ENCODE data around the gene PITPNC1. TPM values are rescaled to one million over a fixed set of nuclear protein-coding genes. Genes with fewer than 3 reads are reported as not detected.
"Not testable (repeated sequence)": the region's sequence is repeated elsewhere in the genome, so short reads cannot be mapped to it uniquely, and the experiment has no call there.

Gene PITPNC1
- total and polyA plus RNA-seq, 2 experiments from 2014 or later, result 5.8 to 7.3 TPM

GRCh38 chr17:67403065-67403464 is 26.0 kb downstream of the PITPNC1 start:
- Histone ChIP-seq H3K4me1 (ENCODE audit: insufficient read depth) (no peaks in the 10 kb centered on the region), H4K20me1 (ENCODE audit: insufficient read depth) (no peaks in the 10 kb centered on the region), H3K4me3 (no peak overlapping the region), H3K27ac (no peak overlapping the region), H3F3A (ENCODE audit: insufficient read depth) (no peaks in the 10 kb centered on the region), H3K9ac (no peak overlapping the region), H3K36me3 (ENCODE audit: low read depth) (no peaks in the 10 kb centered on the region), H3K9me2 (ENCODE audit: insufficient read depth) (no peaks in the 10 kb centered on the region), H3K27me3 (replicated peaks; ENCODE audit: insufficient read depth) (no peaks in the 10 kb centered on the region), H3K9me3 (ENCODE audit: low read depth) (no peaks in the 10 kb centered on the region), H3K79me2 (ENCODE audit: insufficient read depth) (peaks cover 95% of the 10 kb centered on the region), H3K4me2 (ENCODE audit: unreplicated experiment) (no peak overlapping the region), H2AFZ (no peak overlapping the region)
- no peak for DNase-seq
- 91 to 96% methylated on average over 2 of the region's 2 CpGs for WGBS, 2 experiments (ENCODE audit: low coverage in 1 of 2, low lambda C conversion rate in 2 of 2, missing lambda C conversion rate in 2 of 2)
- in situ Hi-C loops (cut with MboI), result no loop called here
- no peak for TF ChIP-seq EZH2 (IDR thresholded peaks at IDR 0.05; ENCODE audit: insufficient read depth, poor library complexity, severe bottlenecking)
- TF ChIP-seq EZH2phosphoT487 (IDR thresholded peaks at IDR 0.05; ENCODE audit: insufficient read depth, low read depth), result no peak

- H3K9ac ChIP-seq, result no peak overlapping the region
- H3K4me2 ChIP-seq (ENCODE audit: unreplicated experiment), result no peak overlapping the region
- no peak overlapping the region for H3K4me3 ChIP-seq
- H3K9me2 ChIP-seq (ENCODE audit: insufficient read depth), result no peaks in the 10 kb centered on the region
- H3K9me3 ChIP-seq (ENCODE audit: low read depth), result no peaks in the 10 kb centered on the region
- H3F3A ChIP-seq (ENCODE audit: insufficient read depth), result no peaks in the 10 kb centered on the region
- H3K4me1 ChIP-seq (ENCODE audit: insufficient read depth), result no peaks in the 10 kb centered on the region
- peaks cover 95% of the 10 kb centered on the region for H3K79me2 ChIP-seq (ENCODE audit: insufficient read depth)
- H3K27me3 ChIP-seq (replicated peaks; ENCODE audit: insufficient read depth), result no peaks in the 10 kb centered on the region
- H2AFZ ChIP-seq, result no peak overlapping the region
- H3K36me3 ChIP-seq (ENCODE audit: low read depth), result no peaks in the 10 kb centered on the region
- in situ Hi-C loops (cut with MboI), result no loop called here
- 84 to 85% methylated on average over 6 of the region's 6 CpGs for WGBS, 2 experiments (ENCODE audit: low coverage in 1 of 2, low lambda C conversion rate in 2 of 2, missing lambda C conversion rate in 2 of 2)
- no peak for TF ChIP-seq EZH2 (IDR thresholded peaks at IDR 0.05; ENCODE audit: insufficient read depth, poor library complexity, severe bottlenecking)
- no peak for TF ChIP-seq EZH2phosphoT487 (IDR thresholded peaks at IDR 0.05; ENCODE audit: insufficient read depth, low read depth)
- no peak overlapping the region for H3K27ac ChIP-seq
- H4K20me1 ChIP-seq (ENCODE audit: insufficient read depth), result no peaks in the 10 kb centered on the region
- no peak for DNase-seq
Measured at GRCh38 chr17:67403483-67403882, 26.4 kb downstream of the PITPNC1 start.

- DNase-seq; H3K4me2 ChIP-seq (ENCODE audit: unreplicated experiment); H3K4me3 ChIP-seq; H3K9me2 ChIP-seq (ENCODE audit: insufficient read depth); H2AFZ ChIP-seq; H4K20me1 ChIP-seq (ENCODE audit: insufficient read depth); H3K27me3 ChIP-seq (replicated peaks; ENCODE audit: insufficient read depth); H3K4me1 ChIP-seq (ENCODE audit: insufficient read depth); H3F3A ChIP-seq (ENCODE audit: insufficient read depth); H3K36me3 ChIP-seq (ENCODE audit: low read depth); in situ Hi-C loops (cut with MboI); H3K27ac ChIP-seq; H3K9ac ChIP-seq; H3K9me3 ChIP-seq (ENCODE audit: low read depth): not testable (repeated sequence)
- 87 to 89% methylated on average over 3 of the region's 3 CpGs for WGBS, 2 experiments (ENCODE audit: low coverage in 1 of 2, low lambda C conversion rate in 2 of 2, missing lambda C conversion rate in 2 of 2)
- H3K79me2 ChIP-seq (ENCODE audit: insufficient read depth), result peaks cover 95% of the 10 kb centered on the region
Measured at GRCh38 chr17:67408455-67408830, 31.4 kb downstream of the PITPNC1 start.

- in situ Hi-C loops (cut with MboI), result no loop called here
- H3K9me2 ChIP-seq (ENCODE audit: insufficient read depth), result no peaks in the 10 kb centered on the region
- no peaks in the 10 kb centered on the region for H3K27me3 ChIP-seq (replicated peaks; ENCODE audit: insufficient read depth)
- H3K27ac ChIP-seq, result no peak overlapping the region
- H3K79me2 ChIP-seq (ENCODE audit: insufficient read depth), result peaks cover 94% of the 10 kb centered on the region
- no peak overlapping the region for H3K9ac ChIP-seq
- DNase-seq, result no peak
- no peak overlapping the region for H3K4me3 ChIP-seq
- no peak overlapping the region for H3K4me2 ChIP-seq (ENCODE audit: unreplicated experiment)
- H3K9me3 ChIP-seq (ENCODE audit: low read depth), result no peaks in the 10 kb centered on the region
- H3K36me3 ChIP-seq (ENCODE audit: low read depth), result no peaks in the 10 kb centered on the region
- H3F3A ChIP-seq (ENCODE audit: insufficient read depth), result no peaks in the 10 kb centered on the region; the same call in 1 of the 2 replicates
- H4K20me1 ChIP-seq (ENCODE audit: insufficient read depth), result no peaks in the 10 kb centered on the region
- 81 to 85% methylated on average over 4 of the region's 4 CpGs for WGBS, 2 experiments (ENCODE audit: low coverage in 1 of 2, low lambda C conversion rate in 2 of 2, missing lambda C conversion rate in 2 of 2)
- no peak for TF ChIP-seq EZH2phosphoT487 (IDR thresholded peaks at IDR 0.05; ENCODE audit: insufficient read depth, low read depth)
- no peak for TF ChIP-seq EZH2 (IDR thresholded peaks at IDR 0.05; ENCODE audit: insufficient read depth, poor library complexity, severe bottlenecking)
- H3K4me1 ChIP-seq (ENCODE audit: insufficient read depth), result no peaks in the 10 kb centered on the region
- no peak overlapping the region for H2AFZ ChIP-seq
Measured at GRCh38 chr17:67411397-67411796, 34.3 kb downstream of the PITPNC1 start.

GRCh38 chr17:67412032-67412431 is 35.0 kb downstream of the PITPNC1 start:
- no peaks in the 10 kb centered on the region; the same call in 1 of the 2 replicates for H3F3A ChIP-seq (ENCODE audit: insufficient read depth)
- WGBS, 2 experiments (ENCODE audit: low coverage in 1 of 2, low lambda C conversion rate in 2 of 2, missing lambda C conversion rate in 2 of 2), result 69 to 75% methylated on average over 4 of the region's 4 CpGs
- H3K9ac ChIP-seq, result no peak overlapping the region
- no peaks in the 10 kb centered on the region for H3K36me3 ChIP-seq (ENCODE audit: low read depth)
- H3K79me2 ChIP-seq (ENCODE audit: insufficient read depth), result peaks cover 91% of the 10 kb centered on the region
- no peak overlapping the region for H3K27ac ChIP-seq
- no peaks in the 10 kb centered on the region for H3K9me3 ChIP-seq (ENCODE audit: low read depth)
- no peak for DNase-seq
- no peaks in the 10 kb centered on the region for H3K9me2 ChIP-seq (ENCODE audit: insufficient read depth)
- in situ Hi-C loops (cut with MboI), result no loop called here
- H4K20me1 ChIP-seq (ENCODE audit: insufficient read depth), result no peaks in the 10 kb centered on the region
- H3K4me2 ChIP-seq (ENCODE audit: unreplicated experiment), result no peak overlapping the region
- H3K4me3 ChIP-seq, result no peak overlapping the region
- H2AFZ ChIP-seq, result no peak overlapping the region
- no peaks in the 10 kb centered on the region for H3K4me1 ChIP-seq (ENCODE audit: insufficient read depth)
- TF ChIP-seq EZH2phosphoT487 (IDR thresholded peaks at IDR 0.05; ENCODE audit: insufficient read depth, low read depth) (no peak), EZH2 (IDR thresholded peaks at IDR 0.05; ENCODE audit: insufficient read depth, poor library complexity, severe bottlenecking) (no peak)
- no peaks in the 10 kb centered on the region for H3K27me3 ChIP-seq (replicated peaks; ENCODE audit: insufficient read depth)

Measured in GM23248 (cell line).